GM12872 (cell line): ENCODE measurements around the gene NACA2.
A peak's percentile ranks its signal among the peaks of the same experiment; 100 is the strongest.

Source experiments
- CTCF ChIP-seq: IDR thresholded peaks from 3 replicates; pipeline ENCODE4 v1.5.1; 2011; ENCODE audit warnings: low read depth, mild to moderate bottlenecking, low read length, moderate library complexity; ENCODE audit not compliant: insufficient read depth

The NACA2 gene

GRCh38 chr17:61575352-61575975 lies 15.6 kb downstream of the NACA2 start:
- no peak for TF ChIP-seq CTCF

- 0 out of 3 replicates have a peak, but pooled peaks have one; percentile 5 for TF ChIP-seq CTCF
These were observed 16.3 kb downstream of the NACA2 start for GRCh38 chr17:61574542-61575351.

- no peak for TF ChIP-seq CTCF
These were observed 19.4 kb downstream of the NACA2 start for GRCh38 chr17:61571624-61572023.

- TF ChIP-seq CTCF, result no peak
These were observed 20.9 kb downstream of the NACA2 start for GRCh38 chr17:61570118-61570517.

- TF ChIP-seq CTCF, result no peak
These were observed 22.6 kb downstream of the NACA2 start for GRCh38 chr17:61568219-61569072.

GRCh38 chr17:61567045-61567802 lies 23.8 kb downstream of the NACA2 start:
- no peak for TF ChIP-seq CTCF
